ENCODE measurements around the gene NPIPB2.
A peak's percentile ranks its signal among the peaks of the same experiment; 100 is the strongest.

GRCh38 chr16:11915644-11916523 lies 26.0 kb downstream of the NPIPB2 start, which contains the start of gene GSPT1:
- TF ChIP-seq, protein P1, sequence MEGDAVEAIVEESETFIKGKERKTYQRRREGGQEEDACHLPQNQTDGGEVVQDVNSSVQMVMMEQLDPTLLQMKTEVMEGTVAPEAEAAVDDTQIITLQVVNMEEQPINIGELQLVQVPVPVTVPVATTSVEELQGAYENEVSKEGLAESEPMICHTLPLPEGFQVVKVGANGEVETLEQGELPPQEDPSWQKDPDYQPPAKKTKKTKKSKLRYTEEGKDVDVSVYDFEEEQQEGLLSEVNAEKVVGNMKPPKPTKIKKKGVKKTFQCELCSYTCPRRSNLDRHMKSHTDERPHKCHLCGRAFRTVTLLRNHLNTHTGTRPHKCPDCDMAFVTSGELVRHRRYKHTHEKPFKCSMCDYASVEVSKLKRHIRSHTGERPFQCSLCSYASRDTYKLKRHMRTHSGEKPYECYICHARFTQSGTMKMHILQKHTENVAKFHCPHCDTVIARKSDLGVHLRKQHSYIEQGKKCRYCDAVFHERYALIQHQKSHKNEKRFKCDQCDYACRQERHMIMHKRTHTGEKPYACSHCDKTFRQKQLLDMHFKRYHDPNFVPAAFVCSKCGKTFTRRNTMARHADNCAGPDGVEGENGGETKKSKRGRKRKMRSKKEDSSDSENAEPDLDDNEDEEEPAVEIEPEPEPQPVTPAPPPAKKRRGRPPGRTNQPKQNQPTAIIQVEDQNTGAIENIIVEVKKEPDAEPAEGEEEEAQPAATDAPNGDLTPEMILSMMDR (IDR thresholded peaks at IDR 0.05): peak in 3 of 4 experiments; percentile 35 to 77 (median 54)
- TF ChIP-seq EP300 (IDR thresholded peaks at IDR 0.05): no peak
